Activated T-cell treated with anti-CD3 and anti-CD28 coated beads for 1 hour (primary cell): ENCODE results near the gene MAPKAPK3.

Experiments
- DNase-seq: peaks from one replicate; pipeline ENCODE4 v3.0.0-alpha.2; 2020; ENCODE audit warnings: low read depth

Gene MAPKAPK3

DNA sequence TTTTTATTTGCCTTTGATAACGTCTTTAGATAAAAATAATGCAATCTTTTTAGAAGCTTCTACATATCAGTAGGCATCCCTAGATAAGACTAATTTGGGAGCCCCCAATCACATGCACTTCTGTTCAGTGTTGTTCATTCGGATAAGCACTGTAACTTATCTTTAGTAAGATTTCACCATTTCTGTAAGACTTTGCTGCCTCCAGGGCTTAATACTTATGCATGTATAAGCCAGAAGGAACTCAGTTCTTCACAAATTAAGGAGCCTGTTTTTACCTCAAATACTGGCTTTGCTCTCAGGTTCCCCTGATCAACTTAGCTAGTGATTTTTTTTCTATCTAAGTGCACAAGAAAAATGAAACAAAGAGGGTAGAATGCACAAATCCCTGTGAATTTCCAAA is 78.1 kb downstream of the MAPKAPK3 start:
- no peak for DNase-seq

DNA sequence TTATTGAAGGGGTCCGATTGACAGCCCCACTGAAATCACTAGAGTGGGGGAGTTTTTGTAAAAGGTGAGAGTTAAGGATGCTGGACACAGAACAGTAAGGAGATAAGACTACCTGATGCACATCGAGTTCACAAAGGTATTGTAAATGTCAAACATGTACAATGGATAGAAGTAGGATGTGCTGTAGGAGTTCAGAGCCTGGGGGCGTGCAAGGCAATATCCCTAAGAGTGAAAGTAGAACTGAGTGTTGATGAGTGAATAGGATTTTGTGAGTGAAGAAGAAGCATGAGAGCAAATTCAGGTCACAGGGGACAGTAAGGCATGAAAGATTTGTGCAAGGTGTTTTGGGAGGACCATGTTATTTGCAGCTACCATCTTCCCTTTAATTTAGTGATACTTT is 79.3 kb downstream of the MAPKAPK3 start:
- DNase-seq = no peak

DNA sequence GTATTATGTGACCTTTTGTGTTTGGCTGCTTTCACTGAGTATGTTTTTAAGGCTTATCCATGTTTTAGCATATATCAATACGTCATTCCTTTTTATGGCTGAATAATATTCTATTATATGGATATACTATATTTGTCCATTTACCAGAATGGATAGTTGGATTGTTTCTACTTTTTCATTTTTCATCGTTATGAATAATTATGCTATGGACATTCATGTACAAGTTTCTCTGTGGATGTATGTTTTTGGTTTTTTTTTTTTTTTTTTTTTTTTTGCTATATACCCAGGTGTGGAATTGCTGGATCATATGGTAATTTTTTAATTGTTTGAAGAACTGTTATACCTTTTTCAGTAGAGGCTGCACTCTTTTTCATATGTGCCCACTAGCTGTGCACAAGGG is 81.3 kb downstream of the MAPKAPK3 start:
- no peak for DNase-seq
